PC-3 (cell line): ENCODE measurements around the gene IL19. TPM values are rescaled to one million over a fixed set of nuclear protein-coding genes. Genes with fewer than 3 reads are reported as not detected.

Experiments used
- ATAC-seq: fragments of 200-7000 bp; cut with Tn5 transposase; 2 replicates; pipeline ENCODE4 v1.9.1; 2020; ENCODE audit warnings: mild to moderate bottlenecking, moderate library complexity
- BruUV-seq: library from RNA; stranded (reverse); fragments of 400-500 nt; replicated peaks from 2 replicates; lab custom pipeline; 2021; lab: Mats Ljungman, UMichigan
- CTCF ChIA-PET: fragments of 300-600 bp; sonication (Branson Sonifier 250); formaldehyde crosslinking; loops from one replicate; lab custom pipeline; 2022; ENCODE audit warnings: antibody characterized with exemption; lab: Charles Lee
- POLR2A ChIA-PET: fragments of 300-600 bp; sonication (Branson Sonifier 250); formaldehyde crosslinking; loops from one replicate; lab custom pipeline; 2022; ENCODE audit warnings: antibody characterized with exemption; ENCODE audit not compliant: unreplicated experiment; lab: Charles Lee
- DNase-seq: peaks from one replicate; pipeline ENCODE4 v3.0.0-alpha.2; 2015
- H2AFZ ChIP-seq: fragments of 300-600 bp; sonication (generic); 2 replicates; pipeline ENCODE4 v1.6.0; 2016; ENCODE audit warnings: antibody characterized with exemption, low read length
- H3F3A ChIP-seq: fragments of 300-600 bp; sonication (generic); one replicate; pipeline ENCODE4 v1.6.0; 2017; ENCODE audit warnings: antibody characterized with exemption, low read length, control low read depth, mild to moderate bottlenecking; ENCODE audit not compliant: unreplicated experiment
- H3K27ac ChIP-seq: fragments of 300-600 bp; sonication (generic); 2 replicates; pipeline ENCODE4 v1.5.1; 2016; ENCODE audit warnings: mild to moderate bottlenecking, low read length
- H3K27me3 ChIP-seq: fragments of 300-600 bp; sonication (generic); 2 replicates; pipeline ENCODE4 v1.6.1; 2016; ENCODE audit warnings: low read length, mixed read lengths
- H3K36me3 ChIP-seq: fragments of 300-600 bp; sonication (generic); 2 replicates; pipeline ENCODE4 v1.6.1; 2016; ENCODE audit warnings: low read depth, mixed run types, low read length, mixed read lengths
- H3K4me1 ChIP-seq: fragments of 300-600 bp; sonication (generic); 2 replicates; pipeline ENCODE4 v1.5.1; 2016; ENCODE audit warnings: low read length; ENCODE audit not compliant: insufficient read depth
- H3K4me2 ChIP-seq: fragments of 300-600 bp; sonication (generic); 2 replicates; pipeline ENCODE4 v1.6.0; 2016; ENCODE audit warnings: low read length
- H3K4me3 ChIP-seq: fragments of 300-600 bp; sonication (generic); 2 replicates; pipeline ENCODE4 v1.5.1; 2016; ENCODE audit warnings: mild to moderate bottlenecking, low read length, mixed read lengths
- H3K79me2 ChIP-seq: fragments of 300-600 bp; sonication (generic); 2 replicates; pipeline ENCODE4 v1.6.1; 2017; ENCODE audit warnings: low read length, mixed read lengths
- H3K9ac ChIP-seq: fragments of 300-600 bp; sonication (generic); 2 replicates; pipeline ENCODE4 v1.6.0; 2016; ENCODE audit warnings: mild to moderate bottlenecking, low read length
- H3K9me2 ChIP-seq: fragments of 300-600 bp; sonication (generic); replicated peaks from 2 replicates; pipeline ENCODE4 v1.6.1; 2016; ENCODE audit warnings: mixed run types, low read length, mixed read lengths
- H3K9me3 ChIP-seq: fragments of 300-600 bp; sonication (generic); 2 replicates; pipeline ENCODE4 v1.6.1; 2016; ENCODE audit warnings: low read length, mixed read lengths
- H4K20me1 ChIP-seq: fragments of 300-600 bp; sonication (generic); 2 replicates; pipeline ENCODE4 v1.6.1; 2016; ENCODE audit warnings: low read length, mixed read lengths
- CTCF ChIP-seq: fragments of 300-600 bp; sonication (generic); conservative IDR thresholded peaks from 2 replicates; pipeline ENCODE4 v1.5.1; 2017; ENCODE audit warnings: antibody characterized with exemption, low read depth, mild to moderate bottlenecking, low read length
- EZH2 ChIP-seq: fragments of 300-600 bp; sonication (generic); IDR thresholded peaks from one replicate; pipeline ENCODE4 v1.6.1; 2017; ENCODE audit warnings: antibody characterized with exemption, mild to moderate bottlenecking, low read length; ENCODE audit not compliant: unreplicated experiment
- EZH2phosphoT487 ChIP-seq: fragments of 300-600 bp; sonication (generic); IDR thresholded peaks from 2 replicates; pipeline ENCODE4 v1.6.1; 2018; ENCODE audit warnings: mild to moderate bottlenecking, antibody characterized with exemption, low read length, borderline replicate concordance
- intact Hi-C: fragments of 100-400 bp; cut with micrococcal nuclease; formaldehyde crosslinking; loops from 2 replicates; pipeline ENCODE4 v1.9.0; 2023
- total RNA-seq: library from RNA; depleted of rRNA; stranded (reverse); fragments of >200 nt; gene quantifications from 2 replicates; pipeline ENCODE4 v1.2.3, GENCODE V29; 2014

IL19 gene
- total RNA-seq, 1 experiment from 2014 or later, result not detected

- CTCF ChIA-PET, result no interaction called here
- TF ChIP-seq EZH2 (no peak), EZH2phosphoT487 (no peak)
- POLR2A ChIA-PET, result no interaction called here
- intact Hi-C loops, result no loop called here
- no peaks in the 10 kb centered on the region for H3K9me2 ChIP-seq
- H2AFZ ChIP-seq, result no peak overlapping the region
- ATAC-seq, result no peak
- H3K27ac ChIP-seq, result peak overlapping the region; percentile 90
- no TSS peak for BruUV-seq
- H3K36me3 ChIP-seq, result no peaks in the 10 kb centered on the region
- H3K4me1 ChIP-seq, result peaks cover 29% of the 10 kb centered on the region
- no peaks in the 10 kb centered on the region for H3K27me3 ChIP-seq
- H3F3A ChIP-seq, result no peaks in the 10 kb centered on the region
- H3K4me2 ChIP-seq, result peak overlapping the region; percentile 66
- H3K9me3 ChIP-seq, result no peaks in the 10 kb centered on the region
- H3K4me3 ChIP-seq, result no peak overlapping the region
- no peak for DNase-seq
- peak overlapping the region; percentile 56 for H3K9ac ChIP-seq
- peaks cover 88% of the 10 kb centered on the region for H3K79me2 ChIP-seq
- H4K20me1 ChIP-seq, result peaks cover 21% of the 10 kb centered on the region
These were observed 47.7 kb upstream of the IL19 start for GRCh38 chr1:206722751-206723461.

GRCh38 chr1:206723462-206723804, 47.1 kb upstream of the IL19 start:
- DNase-seq (no peak), ATAC-seq (no peak; the same call in 1 of the 2 replicates)
- ChIA-PET CTCF (no interaction called here), POLR2A (no interaction called here)
- intact Hi-C loops, result no loop called here
- Histone ChIP-seq H3K4me2 (peak overlapping the region; percentile 66), H3K9me3 (no peaks in the 10 kb centered on the region), H4K20me1 (peaks cover 20% of the 10 kb centered on the region), H3K27me3 (no peaks in the 10 kb centered on the region), H3K27ac (peak overlapping the region; percentile 90), H2AFZ (no peak overlapping the region), H3K4me3 (peak overlapping the region; percentile 20; the same call in 1 of the 2 replicates), H3F3A (no peaks in the 10 kb centered on the region), H3K9me2 (no peaks in the 10 kb centered on the region), H3K4me1 (peaks cover 29% of the 10 kb centered on the region), H3K36me3 (no peaks in the 10 kb centered on the region), H3K9ac (peak overlapping the region; percentile 56), H3K79me2 (peaks cover 88% of the 10 kb centered on the region)
- BruUV-seq, result no TSS peak
- TF ChIP-seq EZH2phosphoT487 (no peak), EZH2 (no peak), CTCF (no peak)

- Histone ChIP-seq H3K9me3 (no peaks in the 10 kb centered on the region), H3K79me2 (peaks cover 83% of the 10 kb centered on the region), H3K9me2 (no peaks in the 10 kb centered on the region), H3K9ac (peak overlapping the region; percentile 59), H2AFZ (no peak overlapping the region), H3K27me3 (no peaks in the 10 kb centered on the region), H4K20me1 (peaks cover 20% of the 10 kb centered on the region), H3K4me1 (peaks cover 29% of the 10 kb centered on the region), H3K4me3 (peak overlapping the region; percentile 20; the same call in 1 of the 2 replicates), H3K4me2 (peak overlapping the region; percentile 66), H3K36me3 (no peaks in the 10 kb centered on the region), H3K27ac (peak overlapping the region; percentile 90), H3F3A (no peaks in the 10 kb centered on the region)
- ATAC-seq (peak; percentile 54), DNase-seq (peak; percentile 98)
- no TSS peak for BruUV-seq
- no peak for TF ChIP-seq EZH2
- no peak for TF ChIP-seq EZH2phosphoT487
- no peak for TF ChIP-seq CTCF
- intact Hi-C loops, result no loop called here
- POLR2A ChIA-PET, result no interaction called here
- CTCF ChIA-PET, result no interaction called here
These were observed 46.6 kb upstream of the IL19 start for GRCh38 chr1:206723805-206724472.
